ENCODE measurements around the gene B9D1.

GRCh38 chr17:19312406-19312805 is 50.1 kb downstream of the B9D1 start:
- TF ChIP-seq, protein P1, sequence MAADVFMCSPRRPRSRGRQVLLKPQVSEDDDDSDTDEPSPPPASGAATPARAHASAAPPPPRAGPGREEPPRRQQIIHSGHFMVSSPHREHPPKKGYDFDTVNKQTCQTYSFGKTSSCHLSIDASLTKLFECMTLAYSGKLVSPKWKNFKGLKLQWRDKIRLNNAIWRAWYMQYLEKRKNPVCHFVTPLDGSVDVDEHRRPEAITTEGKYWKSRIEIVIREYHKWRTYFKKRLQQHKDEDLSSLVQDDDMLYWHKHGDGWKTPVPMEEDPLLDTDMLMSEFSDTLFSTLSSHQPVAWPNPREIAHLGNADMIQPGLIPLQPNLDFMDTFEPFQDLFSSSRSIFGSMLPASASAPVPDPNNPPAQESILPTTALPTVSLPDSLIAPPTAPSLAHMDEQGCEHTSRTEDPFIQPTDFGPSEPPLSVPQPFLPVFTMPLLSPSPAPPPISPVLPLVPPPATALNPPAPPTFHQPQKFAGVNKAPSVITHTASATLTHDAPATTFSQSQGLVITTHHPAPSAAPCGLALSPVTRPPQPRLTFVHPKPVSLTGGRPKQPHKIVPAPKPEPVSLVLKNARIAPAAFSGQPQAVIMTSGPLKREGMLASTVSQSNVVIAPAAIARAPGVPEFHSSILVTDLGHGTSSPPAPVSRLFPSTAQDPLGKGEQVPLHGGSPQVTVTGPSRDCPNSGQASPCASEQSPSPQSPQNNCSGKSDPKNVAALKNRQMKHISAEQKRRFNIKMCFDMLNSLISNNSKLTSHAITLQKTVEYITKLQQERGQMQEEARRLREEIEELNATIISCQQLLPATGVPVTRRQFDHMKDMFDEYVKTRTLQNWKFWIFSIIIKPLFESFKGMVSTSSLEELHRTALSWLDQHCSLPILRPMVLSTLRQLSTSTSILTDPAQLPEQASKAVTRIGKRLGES (CRISPR knock-in tag; IDR thresholded peaks at IDR 0.05; ENCODE audit: borderline replicate concordance) = no peak
- no peak for TF ChIP-seq JDP2 (CRISPR knock-in tag; IDR thresholded peaks at IDR 0.05; ENCODE audit: borderline replicate concordance)
- TF ChIP-seq TAF1 (CRISPR knock-in tag; IDR thresholded peaks at IDR 0.05) = no peak
- TF ChIP-seq SP1 (IDR thresholded peaks at IDR 0.05) = no peak
- TF ChIP-seq SP1 (CRISPR knock-in tag; IDR thresholded peaks at IDR 0.05) = no peak
- TF ChIP-seq CTCF (CRISPR knock-in tag; IDR thresholded peaks at IDR 0.05) = no peak
- no peak for TF ChIP-seq HMG20B (CRISPR knock-in tag; conservative IDR thresholded peaks at IDR 0.05)
- no peak for TF ChIP-seq PHF8 (CRISPR knock-in tag; IDR thresholded peaks at IDR 0.05)
- TF ChIP-seq TBP (CRISPR knock-in tag; IDR thresholded peaks at IDR 0.05) = no peak
